ENCODE results near the gene ATF5. TPM values are rescaled to one million over a fixed set of nuclear protein-coding genes. Genes with fewer than 3 reads are reported as not detected.
A peak's percentile ranks its signal among the peaks of the same experiment; 100 is the strongest.

The ATF5 gene
- total RNA-seq, 1 donor from 2014 or later, result 13.8 TPM

DNA sequence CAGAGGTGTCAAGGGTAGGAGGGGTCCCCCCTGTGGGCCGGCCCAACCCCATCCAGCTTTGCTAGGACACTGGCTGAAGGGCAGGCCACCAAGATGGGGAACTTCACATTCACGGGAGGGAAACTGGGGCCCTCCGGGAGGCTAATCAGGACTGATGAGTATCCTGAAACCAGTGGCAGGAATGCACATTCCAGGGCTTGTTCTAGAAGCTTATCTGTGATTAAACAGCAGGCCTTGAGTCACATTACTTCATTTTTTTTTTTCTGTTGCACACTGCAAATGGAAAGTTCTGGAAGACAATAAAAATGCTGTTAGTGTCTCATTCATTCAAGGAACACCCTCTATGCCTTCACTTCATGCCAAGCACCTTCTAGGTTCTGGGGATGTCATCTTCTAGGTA lies 47.5 kb downstream of the ATF5 start:
- no peak overlapping the region for H3K27ac ChIP-seq
- ATAC-seq, result no peak
- TF ChIP-seq, protein P1, sequence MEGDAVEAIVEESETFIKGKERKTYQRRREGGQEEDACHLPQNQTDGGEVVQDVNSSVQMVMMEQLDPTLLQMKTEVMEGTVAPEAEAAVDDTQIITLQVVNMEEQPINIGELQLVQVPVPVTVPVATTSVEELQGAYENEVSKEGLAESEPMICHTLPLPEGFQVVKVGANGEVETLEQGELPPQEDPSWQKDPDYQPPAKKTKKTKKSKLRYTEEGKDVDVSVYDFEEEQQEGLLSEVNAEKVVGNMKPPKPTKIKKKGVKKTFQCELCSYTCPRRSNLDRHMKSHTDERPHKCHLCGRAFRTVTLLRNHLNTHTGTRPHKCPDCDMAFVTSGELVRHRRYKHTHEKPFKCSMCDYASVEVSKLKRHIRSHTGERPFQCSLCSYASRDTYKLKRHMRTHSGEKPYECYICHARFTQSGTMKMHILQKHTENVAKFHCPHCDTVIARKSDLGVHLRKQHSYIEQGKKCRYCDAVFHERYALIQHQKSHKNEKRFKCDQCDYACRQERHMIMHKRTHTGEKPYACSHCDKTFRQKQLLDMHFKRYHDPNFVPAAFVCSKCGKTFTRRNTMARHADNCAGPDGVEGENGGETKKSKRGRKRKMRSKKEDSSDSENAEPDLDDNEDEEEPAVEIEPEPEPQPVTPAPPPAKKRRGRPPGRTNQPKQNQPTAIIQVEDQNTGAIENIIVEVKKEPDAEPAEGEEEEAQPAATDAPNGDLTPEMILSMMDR (IDR thresholded peaks at IDR 0.05), result no peak
- H3K4me1 ChIP-seq, result peaks cover 5% of the 10 kb centered on the region
- intact Hi-C loops (cut with DNase I), result no loop called here
- H3K27me3 ChIP-seq (ENCODE audit: low read depth), result no peaks in the 10 kb centered on the region
- no peak overlapping the region for H3K4me3 ChIP-seq
- H3K9me3 ChIP-seq, result no peaks in the 10 kb centered on the region
- peaks cover 58% of the 10 kb centered on the region for H3K36me3 ChIP-seq
- DNase-seq, result peak; percentile 31

DNA sequence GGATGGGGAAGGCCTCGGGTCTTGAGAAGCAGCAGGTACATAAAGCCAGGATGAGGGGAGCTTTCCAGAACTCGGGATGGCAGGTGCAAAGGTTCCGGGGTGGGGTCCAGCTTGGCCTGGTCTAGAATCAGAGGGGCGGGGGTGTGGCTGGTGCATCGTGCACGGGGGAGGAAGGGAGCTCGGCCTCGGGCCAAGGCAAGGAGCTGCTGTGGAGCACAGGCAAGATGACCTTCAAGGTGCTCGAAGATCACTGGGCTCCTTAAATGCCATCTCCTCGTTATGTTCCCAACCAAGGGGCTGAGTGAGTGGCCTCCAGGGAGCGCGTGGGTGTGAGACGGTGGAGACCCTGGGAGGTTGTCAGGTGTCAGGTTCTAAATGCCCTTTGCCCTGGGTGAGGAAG lies 48.1 kb downstream of the ATF5 start:
- H3K27me3 ChIP-seq (ENCODE audit: low read depth), result no peaks in the 10 kb centered on the region
- ATAC-seq (no peak), DNase-seq (peak; percentile 39)
- peaks cover 2% of the 10 kb centered on the region for H3K4me1 ChIP-seq
- H3K36me3 ChIP-seq, result peaks cover 64% of the 10 kb centered on the region
- H3K27ac ChIP-seq, result no peak overlapping the region
- TF ChIP-seq, protein P1 (IDR thresholded peaks at IDR 0.05), result no peak
- no peaks in the 10 kb centered on the region for H3K9me3 ChIP-seq
- intact Hi-C loops (cut with DNase I), result no loop called here
- no peak overlapping the region for H3K4me3 ChIP-seq

DNA sequence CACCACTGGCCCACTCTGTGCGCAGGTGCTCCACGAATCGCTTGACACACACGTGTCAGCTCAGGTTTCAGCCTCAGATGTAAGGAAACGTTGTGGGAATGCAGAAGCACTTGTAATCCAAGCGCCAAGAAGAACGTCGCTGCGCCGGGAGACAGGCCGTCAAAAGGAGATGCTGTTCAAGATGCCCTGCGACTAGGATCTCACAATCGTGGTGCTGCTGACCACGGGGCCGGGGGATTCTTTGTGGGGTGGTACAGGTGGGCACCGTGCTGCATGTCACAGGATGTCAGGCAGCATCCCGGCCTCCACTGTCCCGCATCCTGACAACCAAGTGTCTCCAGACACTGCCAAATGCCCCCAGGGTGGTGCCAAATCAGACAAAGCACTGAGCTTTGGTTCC lies 48.9 kb downstream of the ATF5 start:
- Histone ChIP-seq H3K36me3 (peaks cover 68% of the 10 kb centered on the region), H3K4me3 (no peak overlapping the region), H3K27me3 (ENCODE audit: low read depth) (no peaks in the 10 kb centered on the region), H3K4me1 (no peaks in the 10 kb centered on the region), H3K27ac (no peak overlapping the region), H3K9me3 (no peaks in the 10 kb centered on the region)
- TF ChIP-seq, protein P1 (IDR thresholded peaks at IDR 0.05), result no peak
- ATAC-seq (no peak), DNase-seq (no peak)
- intact Hi-C loops (cut with DNase I), result no loop called here

DNA sequence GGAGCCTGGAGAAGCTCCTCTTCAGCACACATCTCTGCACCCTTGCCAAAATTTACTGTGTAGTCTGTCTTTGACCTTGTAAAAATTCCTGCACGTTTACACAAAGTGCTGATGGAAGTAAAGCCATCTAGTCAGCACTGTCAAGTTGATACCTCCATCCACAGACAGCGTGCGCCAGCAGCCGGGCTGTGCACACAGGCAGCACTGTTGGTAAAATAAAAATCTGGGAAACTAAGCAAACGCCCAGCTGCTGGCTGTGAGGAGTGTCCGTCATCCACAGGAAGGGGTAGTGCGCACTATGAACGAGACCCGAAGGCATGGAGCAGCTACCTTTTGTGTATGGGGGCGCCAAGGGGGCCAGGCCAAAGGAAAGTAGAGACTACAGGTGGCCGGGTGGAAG lies 49.3 kb downstream of the ATF5 start:
- TF ChIP-seq, protein P1 (IDR thresholded peaks at IDR 0.05), result no peak
- DNase-seq (no peak), ATAC-seq (no peak)
- H3K4me1 ChIP-seq, result no peaks in the 10 kb centered on the region
- H3K9me3 ChIP-seq, result no peaks in the 10 kb centered on the region
- intact Hi-C loops (cut with DNase I), result no loop called here
- H3K36me3 ChIP-seq, result peaks cover 69% of the 10 kb centered on the region
- H3K27me3 ChIP-seq (ENCODE audit: low read depth), result no peaks in the 10 kb centered on the region
- no peak overlapping the region for H3K27ac ChIP-seq
- H3K4me3 ChIP-seq, result no peak overlapping the region

DNA sequence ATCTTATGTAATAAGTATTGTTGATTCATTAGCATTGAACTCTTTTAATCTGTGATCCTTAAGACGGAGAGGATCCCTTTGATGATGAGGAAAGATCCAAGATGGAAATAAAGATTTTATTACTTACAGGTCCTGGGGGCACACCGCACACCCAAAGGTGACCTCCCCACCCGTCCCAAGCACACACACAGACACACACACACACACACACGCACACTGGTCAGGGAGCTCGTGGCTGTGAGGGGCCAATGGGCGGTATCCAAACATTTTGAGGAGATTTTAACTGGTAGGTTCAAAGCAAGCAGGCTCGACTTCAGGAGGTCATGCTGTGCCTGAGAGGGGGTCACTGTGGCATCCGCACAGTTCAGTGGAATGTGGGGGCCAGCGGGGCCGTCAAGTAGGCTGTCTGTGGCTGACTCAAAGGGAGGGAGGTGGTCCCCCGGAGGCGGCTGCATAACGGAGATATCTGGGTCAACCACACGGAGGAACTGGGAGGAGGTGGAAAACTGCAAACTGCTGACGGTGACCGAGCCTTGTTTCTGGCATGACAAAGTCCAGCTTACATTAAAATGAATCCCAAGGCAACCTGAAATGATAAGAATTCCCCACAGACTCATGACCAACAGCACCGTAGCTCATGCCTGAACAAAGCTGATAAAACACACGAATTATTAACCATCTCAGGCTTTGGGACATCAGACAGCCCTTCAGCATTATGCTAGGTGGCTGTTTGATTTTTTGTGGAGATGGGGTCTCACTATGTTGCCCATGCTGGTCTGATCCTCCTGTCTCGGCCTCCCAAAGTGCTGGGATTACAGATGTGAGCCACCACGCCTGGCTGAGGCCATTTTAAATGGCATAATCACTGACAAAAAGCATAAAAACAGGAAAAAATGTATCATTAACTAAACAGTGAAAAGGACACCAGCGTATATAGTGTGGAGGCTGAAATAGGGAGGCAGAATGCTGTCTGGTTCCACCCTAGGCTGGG lies 52.9 kb downstream of the ATF5 start:
- H3K4me3 ChIP-seq, result no peak overlapping the region
- no peak overlapping the region for H3K27ac ChIP-seq
- H3K9me3 ChIP-seq, result no peaks in the 10 kb centered on the region
- H3K4me1 ChIP-seq, result no peaks in the 10 kb centered on the region
- peaks cover 85% of the 10 kb centered on the region for H3K36me3 ChIP-seq
- intact Hi-C loops (cut with DNase I), result no loop called here
- no peaks in the 10 kb centered on the region for H3K27me3 ChIP-seq (ENCODE audit: low read depth)
- DNase-seq (no peak), ATAC-seq (no peak)
- TF ChIP-seq, protein P1 (IDR thresholded peaks at IDR 0.05), result no peak

Small RNA genes lying within 50 kb of the gene (microRNA-seq; reads per million reads assigned to microRNA genes)
- 2.0 reads per million for gene MIR4750 (ENCODE audit: borderline number of aligned reads)

Other genes with a start within 250 kb of the ATF5 start
- gene ADM5, start 239.6 kb upstream of the ATF5 start, total RNA-seq, result 2.1 TPM
- 3.8 TPM for gene CPT1C, start 238.1 kb upstream of the ATF5 start, total RNA-seq
- gene TSKS, start 165.9 kb upstream of the ATF5 start, total RNA-seq, result 1.2 TPM
- gene AP2A1, start 162.2 kb upstream of the ATF5 start, total RNA-seq, result 67.6 TPM
- 24.0 TPM for gene FUZ, start 115.9 kb upstream of the ATF5 start, total RNA-seq
- 65.8 TPM for gene MED25, start 110.9 kb upstream of the ATF5 start, total RNA-seq
- gene PTOV1, start 78.0 kb upstream of the ATF5 start, total RNA-seq, result 124 TPM
- gene PNKP, start 61.6 kb upstream of the ATF5 start, total RNA-seq, result 78.0 TPM
- 29.7 TPM for gene AKT1S1, start 51.9 kb upstream of the ATF5 start, total RNA-seq
- gene TBC1D17, start 51.5 kb upstream of the ATF5 start, total RNA-seq, result 53.1 TPM
- 1.6 TPM for gene IL4I1, start 32.3 kb upstream of the ATF5 start, total RNA-seq
- 36.5 TPM for gene NUP62, start 299 bp downstream of the ATF5 start, total RNA-seq
- 7.7 TPM for gene SIGLEC11, start 32.0 kb downstream of the ATF5 start, total RNA-seq
- gene VRK3, start 96.2 kb downstream of the ATF5 start, total RNA-seq, result 47.1 TPM
- gene ZNF473, start 96.8 kb downstream of the ATF5 start, total RNA-seq, result 6.8 TPM
- gene IZUMO2, start 234.1 kb downstream of the ATF5 start, total RNA-seq, result not detected